ENCODE measurements around the gene IL17REL. TPM values are rescaled to one million over a fixed set of nuclear protein-coding genes. Genes with fewer than 3 reads are reported as not detected.

The IL17REL gene
- total RNA-seq: not detected

GRCh38 chr22:50012211-50013181 is at the start of gene IL17REL:
Gene IL17REL, minus strand, starts transcription at chr22:50012765. Its CDS starts 119 bp downstream, at chr22:50012646.
- no peak for DNase-seq (ENCODE audit: low spot score)
- ATAC-seq: peak; percentile 54

- DNase-seq (ENCODE audit: low spot score) (no peak), ATAC-seq (no peak)
Observed at GRCh38 chr22:50061824-50062355, 49.3 kb upstream of the IL17REL start.

- no peak for DNase-seq (ENCODE audit: low spot score)
- no peak for ATAC-seq
Observed at GRCh38 chr22:50061141-50061823, 48.7 kb upstream of the IL17REL start.

- ATAC-seq (no peak), DNase-seq (ENCODE audit: low spot score) (no peak)
Observed at GRCh38 chr22:50060441-50061140, 48.0 kb upstream of the IL17REL start.

GRCh38 chr22:50059881-50060262 is 47.3 kb upstream of the IL17REL start:
- DNase-seq (ENCODE audit: low spot score): no peak
- no peak for ATAC-seq

GRCh38 chr22:50058906-50059880 is 46.6 kb upstream of the IL17REL start:
- no peak for DNase-seq (ENCODE audit: low spot score)
- ATAC-seq: no peak

- DNase-seq (ENCODE audit: low spot score): no peak
- ATAC-seq: no peak
Observed at GRCh38 chr22:50058061-50058905, 45.7 kb upstream of the IL17REL start, which contains the start of gene TTLL8. Gene TTLL8, minus strand, starts transcription at chr22:50058298.

GRCh38 chr22:50057278-50058060 is 44.9 kb upstream of the IL17REL start:
- ATAC-seq: no peak
- no peak for DNase-seq (ENCODE audit: low spot score)

- DNase-seq (ENCODE audit: low spot score): no peak
Observed at GRCh38 chr22:50056214-50056972, 43.8 kb upstream of the IL17REL start.

GRCh38 chr22:50053861-50054260 is 41.3 kb upstream of the IL17REL start:
- ATAC-seq (no peak), DNase-seq (ENCODE audit: low spot score) (no peak)

More at GRCh38 chr22:50056214-50056972, 43.8 kb upstream of the IL17REL start:
- ATAC-seq: no peak

GRCh38 chr22:50051930-50052329 is 39.4 kb upstream of the IL17REL start:
- DNase-seq (ENCODE audit: low spot score) (no peak), ATAC-seq (no peak)

- ATAC-seq: no peak
- DNase-seq (ENCODE audit: low spot score): no peak
Observed at GRCh38 chr22:50049299-50050195, 37.0 kb upstream of the IL17REL start.

- ATAC-seq: no peak
Observed at GRCh38 chr22:50048836-50049235, 36.3 kb upstream of the IL17REL start.

GRCh38 chr22:50048061-50048765 is 35.6 kb upstream of the IL17REL start:
- DNase-seq (ENCODE audit: low spot score): no peak
- no peak for ATAC-seq

More at GRCh38 chr22:50048836-50049235, 36.3 kb upstream of the IL17REL start:
- DNase-seq (ENCODE audit: low spot score): no peak

- DNase-seq (ENCODE audit: low spot score): no peak
- ATAC-seq: no peak
Observed at GRCh38 chr22:50047346-50047745, 34.8 kb upstream of the IL17REL start.
